Adrenal gland (tissue), 12 donors: ENCODE results near the gene GJA3. TPM values are rescaled to one million over a fixed set of nuclear protein-coding genes. Genes with fewer than 3 reads are reported as not detected.

Source experiments
- DNase-seq, 7 donors: peaks; one replicate each; pipeline ENCODE4 v3.0.0-alpha.2; 2019 to 2020
- H3K27ac ChIP-seq, 5 donors: fragments of 200-600 bp; sonication (generic) in 4 of 5; 1 replicate in 3 of 5; 2 replicates in 2 of 5; pipeline versions ENCODE4 v1.5.1 to v1.8.0; 2016 to 2020; ENCODE audit warnings: mild to moderate bottlenecking in 1 of 5
- H3K27me3 ChIP-seq: fragments of 200-600 bp; 2 replicates; pipeline ENCODE4 v1.8.0; 2021
- H3K36me3 ChIP-seq, 2 donors: fragments of 200-600 bp; replicated peaks in 1 of 2; 1 replicate in 1 of 2; 2 replicates in 1 of 2; pipeline versions ENCODE4 v1.5.1 to v1.8.0; 2018 to 2022
- H3K4me1 ChIP-seq, 2 donors: fragments of 200-600 bp; replicated peaks in 1 of 2; 1 replicate in 1 of 2; 2 replicates in 1 of 2; pipeline versions ENCODE4 v1.5.1 to v1.8.0; 2018 to 2021
- H3K4me3 ChIP-seq, 4 donors: fragments of 200-600 bp; sonication (generic) in 3 of 4; one replicate each; pipeline ENCODE4 v1.5.1; 2016 to 2018
- H3K9me3 ChIP-seq, 3 donors: fragments of 200-600 bp; sonication (generic) in 1 of 3; replicated peaks in 1 of 3; 1 replicate in 2 of 3; 2 replicates in 1 of 3; pipeline versions ENCODE4 v1.5.1 to v1.8.0; 2016 to 2021
- POLR2A ChIP-seq, 2 donors: fragments of 450-650 bp; IDR thresholded peaks; one replicate each; pipeline ENCODE4 v1.6.1; 2017; ENCODE audit warnings: antibody characterized with exemption in 2 of 2, mild to moderate bottlenecking in 2 of 2, moderate library complexity in 1 of 2
- WGBS, 4 donors: extraction: QIAGEN DNeasy Blood & Tissue Kit in 2 of 4; methylation state at CpG; one replicate each; pipeline versions ENCODE4 v1.1.5 to v1.1.7; 2013 to 2017; 5-methylcytosine and 5-hydroxymethylcytosine counted together
- intact Hi-C, 2 donors: fragments of 100-400 bp; cut with DNase I; formaldehyde crosslinking; loops; one replicate each; pipeline versions ENCODE4 v1.14.1 to v1.15.0; 2022 to 2023
- polyA plus RNA-seq, 3 donors: library from polyadenylated mRNA; stranded (reverse); fragments of 200-250 nt in 2 of 3; fragments of 350-450 nt in 1 of 3; fragmentation: Illumina TruSeq in 1 of 3; extraction: RNeasy Lipid Tissue Mini Kit (QIAGEN cat#74804) in 1 of 3; gene quantifications; one replicate each; pipeline ENCODE4 v1.2.3, GENCODE V29; 2013 to 2014
- total RNA-seq, 9 donors: library from RNA; depleted of rRNA in 4 of 9; stranded (reverse); fragments of >200 nt in 4 of 9; fragments of 120-200 nt in 1 of 9; fragmentation: NEBNext Ultra II Directional in 1 of 9; extraction: Animal tissue kit (Norgen Biotek cat#: 25700) in 1 of 9; gene quantifications; one replicate each; pipeline versions ENCODE4 v1.1.0 to v1.2.4, GENCODE V29; 2013 to 2023
- TF ChIP-seq, protein P1 (sequence below), 6 experiments: fragments of 450-650 bp in 4 of 6; fragments of 200-600 bp in 2 of 6; sonication (generic) in 1 of 6; IDR thresholded peaks; 1 replicate in 5 of 6; 2 replicates in 1 of 6; pipeline versions ENCODE4 v1.5.1 to v1.8.0; 2016 to 2021; ENCODE audit warnings: antibody characterized with exemption in 6 of 6, mild to moderate bottlenecking in 2 of 6, moderate library complexity in 1 of 6
- donor health status: healthy with polysubstance abuse.
- donor health status: Bipolar disorder and iron deficiency.
- donor health status: DM: yes; HTN: yes; CAD: no.
- donor health status: DM: no; HTN: no; CAD: no.
- donor health status: DM: no; HTN: no; CAD: no.
- donor health status: DM: yes; HTN: yes; CAD: no.

Gene GJA3
- total and polyA plus RNA-seq, 12 donors, result under 0.01 TPM; not detected in 11

GRCh38 chr13:20149762-20150161 lies 11.1 kb downstream of the GJA3 start:
- peaks cover 22% of the 10 kb centered on the region for H3K27me3 ChIP-seq
- H3K4me1 ChIP-seq, result no peaks in the 10 kb centered on the region
- intact Hi-C loops, result no loop called here
- WGBS, 4 donors, result 62 to 74% (median 66%) methylated on average over 9 of the region's 9 CpGs
- DNase-seq, result no peak
- no peaks in the 10 kb centered on the region for H3K36me3 ChIP-seq
- no peak overlapping the region for H3K4me3 ChIP-seq
- no peaks in the 10 kb centered on the region for H3K9me3 ChIP-seq
- TF ChIP-seq, protein P1, sequence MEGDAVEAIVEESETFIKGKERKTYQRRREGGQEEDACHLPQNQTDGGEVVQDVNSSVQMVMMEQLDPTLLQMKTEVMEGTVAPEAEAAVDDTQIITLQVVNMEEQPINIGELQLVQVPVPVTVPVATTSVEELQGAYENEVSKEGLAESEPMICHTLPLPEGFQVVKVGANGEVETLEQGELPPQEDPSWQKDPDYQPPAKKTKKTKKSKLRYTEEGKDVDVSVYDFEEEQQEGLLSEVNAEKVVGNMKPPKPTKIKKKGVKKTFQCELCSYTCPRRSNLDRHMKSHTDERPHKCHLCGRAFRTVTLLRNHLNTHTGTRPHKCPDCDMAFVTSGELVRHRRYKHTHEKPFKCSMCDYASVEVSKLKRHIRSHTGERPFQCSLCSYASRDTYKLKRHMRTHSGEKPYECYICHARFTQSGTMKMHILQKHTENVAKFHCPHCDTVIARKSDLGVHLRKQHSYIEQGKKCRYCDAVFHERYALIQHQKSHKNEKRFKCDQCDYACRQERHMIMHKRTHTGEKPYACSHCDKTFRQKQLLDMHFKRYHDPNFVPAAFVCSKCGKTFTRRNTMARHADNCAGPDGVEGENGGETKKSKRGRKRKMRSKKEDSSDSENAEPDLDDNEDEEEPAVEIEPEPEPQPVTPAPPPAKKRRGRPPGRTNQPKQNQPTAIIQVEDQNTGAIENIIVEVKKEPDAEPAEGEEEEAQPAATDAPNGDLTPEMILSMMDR (IDR thresholded peaks at IDR 0.05), result no peak
- no peak for TF ChIP-seq POLR2A (IDR thresholded peaks at IDR 0.05)
- H3K27ac ChIP-seq, result no peak overlapping the region

GRCh38 chr13:20148501-20149183 lies 12.2 kb downstream of the GJA3 start:
- WGBS, 4 donors, result 84 to 89% (median 86%) methylated on average over 15 to 16 of the region's 16 CpGs
- no peak for DNase-seq
- H3K4me3 ChIP-seq, result no peak overlapping the region
- no peaks in the 10 kb centered on the region for H3K9me3 ChIP-seq
- no peaks in the 10 kb centered on the region for H3K36me3 ChIP-seq
- TF ChIP-seq, protein P1 (IDR thresholded peaks at IDR 0.05), result no peak
- no peak for TF ChIP-seq POLR2A (IDR thresholded peaks at IDR 0.05)
- H3K27me3 ChIP-seq, result peaks cover 28% of the 10 kb centered on the region
- no peaks in the 10 kb centered on the region for H3K4me1 ChIP-seq
- H3K27ac ChIP-seq, result no peak overlapping the region
- intact Hi-C loops, result no loop called here

DNA sequence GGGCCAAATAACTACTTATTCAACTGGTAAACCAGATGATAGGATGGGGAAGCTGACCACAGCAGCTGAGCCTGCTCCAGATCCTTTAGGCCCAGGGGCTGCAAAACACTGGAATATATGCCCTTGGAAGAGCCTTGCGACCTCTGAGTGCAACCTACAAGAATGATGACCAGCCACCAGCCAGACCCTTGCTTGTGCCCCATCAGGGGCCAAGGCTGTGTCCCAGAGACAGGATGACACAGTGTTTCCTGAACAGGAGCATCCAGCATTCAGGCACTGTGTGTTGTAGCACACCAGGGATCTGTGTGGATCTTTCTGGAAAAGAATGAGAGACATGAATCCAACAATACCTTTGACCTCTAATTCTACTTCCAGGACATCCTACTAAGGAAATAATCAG lies 14.5 kb downstream of the GJA3 start:
- no peak for DNase-seq
- Histone ChIP-seq H3K9me3 (no peaks in the 10 kb centered on the region), H3K4me3 (no peak overlapping the region), H3K27ac (no peak overlapping the region), H3K27me3 (peaks cover 37% of the 10 kb centered on the region), H3K36me3 (no peaks in the 10 kb centered on the region), H3K4me1 (no peaks in the 10 kb centered on the region)
- intact Hi-C loops, result no loop called here
- WGBS, 4 donors, result 88 to 95% (median 88%) methylated on average over 1 of the region's 1 CpG; no CpG with 5 or more reads in 1 of the 4 donors
- TF ChIP-seq, protein P1 (IDR thresholded peaks at IDR 0.05), result no peak
- TF ChIP-seq POLR2A (IDR thresholded peaks at IDR 0.05), result no peak

DNA sequence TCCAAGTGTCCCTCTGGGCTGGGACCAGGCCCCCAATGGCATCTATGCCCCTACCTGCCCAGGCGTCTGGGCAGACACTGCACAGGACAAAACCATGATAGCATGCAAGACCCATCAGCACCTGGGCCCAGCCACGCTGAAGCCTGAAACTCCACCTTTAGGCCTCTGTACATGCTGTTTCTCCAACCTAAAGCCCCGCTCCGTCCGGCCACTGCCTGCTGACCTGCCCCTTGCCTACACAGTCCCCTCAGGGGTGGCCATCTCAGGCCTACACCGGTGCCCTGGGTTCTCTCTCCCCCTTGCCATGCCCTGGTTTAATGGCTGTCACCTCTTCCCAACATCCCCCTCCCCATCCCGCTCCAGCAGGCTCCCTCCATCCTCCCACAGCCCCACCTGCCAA lies 15.3 kb downstream of the GJA3 start:
- Histone ChIP-seq H3K36me3 (no peaks in the 10 kb centered on the region), H3K9me3 (no peaks in the 10 kb centered on the region), H3K4me1 (no peaks in the 10 kb centered on the region), H3K27ac (no peak overlapping the region), H3K4me3 (no peak overlapping the region), H3K27me3 (peaks cover 43% of the 10 kb centered on the region)
- intact Hi-C loops, result no loop called here
- WGBS, 4 donors, result 69 to 89% (median 78%) methylated on average over 5 to 7 of the region's 7 CpGs
- no peak for TF ChIP-seq POLR2A (IDR thresholded peaks at IDR 0.05)
- TF ChIP-seq, protein P1 (IDR thresholded peaks at IDR 0.05), result no peak
- no peak for DNase-seq
